ENCODE measurements around the gene SELENOP. TPM values are rescaled to one million over a fixed set of nuclear protein-coding genes. Genes with fewer than 3 reads are reported as not detected.

The SELENOP gene
- total and polyA plus RNA-seq, 2 experiments from 2014 or later = 11.0 to 12.3 TPM

DNA sequence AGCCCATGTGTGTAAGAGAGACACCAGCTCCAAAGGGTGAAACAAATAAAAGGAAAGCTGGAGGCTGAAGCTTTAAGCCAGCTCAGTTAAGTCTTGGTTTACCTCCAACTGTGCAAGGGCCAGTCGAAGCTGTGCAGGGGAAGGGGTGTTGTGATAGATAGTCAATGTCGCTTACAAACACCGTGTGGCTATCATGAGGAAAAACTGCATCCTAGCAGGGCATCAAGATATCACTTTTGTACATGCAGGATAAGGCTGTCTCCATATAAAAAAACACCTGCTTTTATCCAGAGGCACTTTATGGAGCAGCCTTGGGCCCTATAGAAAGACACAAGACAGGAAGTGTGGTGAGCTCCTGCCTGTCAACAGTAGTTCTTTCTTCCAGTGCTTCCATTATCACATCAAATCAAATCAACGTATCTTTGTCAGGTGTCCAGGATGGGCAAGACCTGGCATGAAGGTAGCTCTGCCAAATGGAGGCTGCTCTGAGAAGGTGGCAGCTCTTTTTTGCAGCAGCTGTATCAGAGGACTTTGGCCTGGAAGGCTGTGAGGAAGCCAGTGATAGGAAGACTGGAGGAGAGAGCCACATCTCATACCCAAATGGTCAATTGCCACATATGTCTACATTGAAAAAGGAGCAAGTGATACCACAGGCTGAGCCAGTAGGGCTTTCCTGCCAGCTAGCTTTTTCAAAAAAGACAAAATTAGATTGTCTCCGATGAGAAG, 29.3 kb upstream of the SELENOP start:
- H4K20me1 ChIP-seq (replicated peaks; ENCODE audit: insufficient read depth) = no peaks in the 10 kb centered on the region
- Mint-ChIP-seq H3K36me3 (ENCODE audit: low read depth) (no peaks in the 10 kb centered on the region; the same call in 2 of the 3 replicates), H3K4me1 (peaks cover 3% of the 10 kb centered on the region; the same call in 1 of the 3 replicates), H3K9me3 (peaks cover 9% of the 10 kb centered on the region; the same call in 1 of the 3 replicates), H3K27me3 (ENCODE audit: insufficient read depth, low read depth, poor library complexity) (no peaks in the 10 kb centered on the region), H3K4me3 (no peak overlapping the region), H3K27ac (no peak overlapping the region)
- H3K27me3 ChIP-seq (ENCODE audit: insufficient read depth) = no peaks in the 10 kb centered on the region
- no peak overlapping the region for H3K27ac ChIP-seq (ENCODE audit: low read depth)
- no peak overlapping the region for H3K4me3 ChIP-seq
- H2AFZ ChIP-seq = 0 out of 2 replicates have a peak overlapping the region, but pooled peaks have one; percentile 1
- no peaks in the 10 kb centered on the region for H3F3A ChIP-seq (replicated peaks; ENCODE audit: low read depth)
- no peaks in the 10 kb centered on the region for H3K9me2 ChIP-seq (ENCODE audit: insufficient read depth)
- TF ChIP-seq EZH2 (IDR thresholded peaks at IDR 0.05; ENCODE audit: low read depth, unreplicated experiment) = no peak
- no peak for TF ChIP-seq NANOG (IDR thresholded peaks at IDR 0.05; ENCODE audit: borderline replicate concordance)
- no peak for TF ChIP-seq CREB1 (CRISPR knock-in tag; IDR thresholded peaks at IDR 0.05; ENCODE audit: low read depth)
- no peak for TF ChIP-seq ZNF331 (CRISPR knock-in tag; IDR thresholded peaks at IDR 0.05; ENCODE audit: low read depth)
- TF ChIP-seq ZNF114 (CRISPR knock-in tag; IDR thresholded peaks at IDR 0.05) = no peak
- TF ChIP-seq CTCF (conservative IDR thresholded peaks at IDR 0.05; ENCODE audit: low read depth in 2 of 2) = no peak
- no peak for TF ChIP-seq JUNB (IDR thresholded peaks at IDR 0.05; ENCODE audit: unreplicated experiment)
- TF ChIP-seq, protein P1, sequence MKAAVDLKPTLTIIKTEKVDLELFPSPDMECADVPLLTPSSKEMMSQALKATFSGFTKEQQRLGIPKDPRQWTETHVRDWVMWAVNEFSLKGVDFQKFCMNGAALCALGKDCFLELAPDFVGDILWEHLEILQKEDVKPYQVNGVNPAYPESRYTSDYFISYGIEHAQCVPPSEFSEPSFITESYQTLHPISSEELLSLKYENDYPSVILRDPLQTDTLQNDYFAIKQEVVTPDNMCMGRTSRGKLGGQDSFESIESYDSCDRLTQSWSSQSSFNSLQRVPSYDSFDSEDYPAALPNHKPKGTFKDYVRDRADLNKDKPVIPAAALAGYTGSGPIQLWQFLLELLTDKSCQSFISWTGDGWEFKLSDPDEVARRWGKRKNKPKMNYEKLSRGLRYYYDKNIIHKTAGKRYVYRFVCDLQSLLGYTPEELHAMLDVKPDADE (IDR thresholded peaks at IDR 0.05) = no peak
- TF ChIP-seq, protein P2, sequence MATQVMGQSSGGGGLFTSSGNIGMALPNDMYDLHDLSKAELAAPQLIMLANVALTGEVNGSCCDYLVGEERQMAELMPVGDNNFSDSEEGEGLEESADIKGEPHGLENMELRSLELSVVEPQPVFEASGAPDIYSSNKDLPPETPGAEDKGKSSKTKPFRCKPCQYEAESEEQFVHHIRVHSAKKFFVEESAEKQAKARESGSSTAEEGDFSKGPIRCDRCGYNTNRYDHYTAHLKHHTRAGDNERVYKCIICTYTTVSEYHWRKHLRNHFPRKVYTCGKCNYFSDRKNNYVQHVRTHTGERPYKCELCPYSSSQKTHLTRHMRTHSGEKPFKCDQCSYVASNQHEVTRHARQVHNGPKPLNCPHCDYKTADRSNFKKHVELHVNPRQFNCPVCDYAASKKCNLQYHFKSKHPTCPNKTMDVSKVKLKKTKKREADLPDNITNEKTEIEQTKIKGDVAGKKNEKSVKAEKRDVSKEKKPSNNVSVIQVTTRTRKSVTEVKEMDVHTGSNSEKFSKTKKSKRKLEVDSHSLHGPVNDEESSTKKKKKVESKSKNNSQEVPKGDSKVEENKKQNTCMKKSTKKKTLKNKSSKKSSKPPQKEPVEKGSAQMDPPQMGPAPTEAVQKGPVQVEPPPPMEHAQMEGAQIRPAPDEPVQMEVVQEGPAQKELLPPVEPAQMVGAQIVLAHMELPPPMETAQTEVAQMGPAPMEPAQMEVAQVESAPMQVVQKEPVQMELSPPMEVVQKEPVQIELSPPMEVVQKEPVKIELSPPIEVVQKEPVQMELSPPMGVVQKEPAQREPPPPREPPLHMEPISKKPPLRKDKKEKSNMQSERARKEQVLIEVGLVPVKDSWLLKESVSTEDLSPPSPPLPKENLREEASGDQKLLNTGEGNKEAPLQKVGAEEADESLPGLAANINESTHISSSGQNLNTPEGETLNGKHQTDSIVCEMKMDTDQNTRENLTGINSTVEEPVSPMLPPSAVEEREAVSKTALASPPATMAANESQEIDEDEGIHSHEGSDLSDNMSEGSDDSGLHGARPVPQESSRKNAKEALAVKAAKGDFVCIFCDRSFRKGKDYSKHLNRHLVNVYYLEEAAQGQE (IDR thresholded peaks at IDR 0.05; ENCODE audit: unreplicated experiment) = no peak
- TF ChIP-seq STAT1 (IDR thresholded peaks at IDR 0.05; ENCODE audit: unreplicated experiment) = no peak
- TF ChIP-seq EZH2phosphoT487 (IDR thresholded peaks at IDR 0.05; ENCODE audit: unreplicated experiment) = no peak
- H3K4me1 ChIP-seq (ENCODE audit: insufficient read depth) = no peaks in the 10 kb centered on the region
- no peaks in the 10 kb centered on the region for H3K79me2 ChIP-seq (replicated peaks; ENCODE audit: insufficient read depth)
- no peak overlapping the region for H3K4me2 ChIP-seq
- DNase-seq (ENCODE audit: low spot score) = no peak
- H3K36me3 ChIP-seq (ENCODE audit: insufficient read depth) = no peaks in the 10 kb centered on the region
- no peak for ATAC-seq
